Nephron progenitor cell (in vitro differentiated cells): ENCODE results near the gene KCNH5.

Experiments used
- DNase-seq: peaks from one replicate; pipeline ENCODE4 v3.0.0; 2021
- H3K27ac Mint-ChIP-seq: 2 replicates; pipeline ENCODE4 v1.8.0; 2021; ENCODE audit warnings: mild to moderate bottlenecking, moderate library complexity, mixed read lengths
- H3K27me3 Mint-ChIP-seq: 2 replicates; pipeline ENCODE4 v1.8.0; 2021; ENCODE audit warnings: mild to moderate bottlenecking, low read depth, mixed read lengths; ENCODE audit not compliant: poor library complexity
- H3K36me3 Mint-ChIP-seq: 2 replicates; pipeline ENCODE4 v1.8.0; 2021; ENCODE audit warnings: low read depth, mixed read lengths
- H3K4me1 Mint-ChIP-seq: 2 replicates; pipeline ENCODE4 v1.8.0; 2021; ENCODE audit warnings: mixed read lengths
- H3K4me3 Mint-ChIP-seq: 2 replicates; pipeline ENCODE4 v1.8.0; 2021; ENCODE audit warnings: mild to moderate bottlenecking, moderate library complexity, mixed read lengths
- H3K9me3 Mint-ChIP-seq: 2 replicates; pipeline ENCODE4 v1.8.0; 2021; ENCODE audit warnings: mild to moderate bottlenecking, moderate library complexity, mixed read lengths
- CTCF ChIP-seq: fragments of 200-600 bp; sonication (generic); IDR thresholded peaks from 2 replicates; pipeline ENCODE4 v1.5.0; 2021; ENCODE audit warnings: antibody characterized with exemption

KCNH5 gene

GRCh38 chr14:62745496-62745895 lies 299.8 kb downstream of the KCNH5 start:
- Mint-ChIP-seq H3K27ac (no peak overlapping the region), H3K4me3 (no peak overlapping the region), H3K9me3 (no peaks in the 10 kb centered on the region), H3K27me3 (no peaks in the 10 kb centered on the region), H3K4me1 (peaks cover 7% of the 10 kb centered on the region), H3K36me3 (no peaks in the 10 kb centered on the region)
- no peak for DNase-seq
- no peak for TF ChIP-seq CTCF

GRCh38 chr14:62743560-62743959 lies 301.7 kb downstream of the KCNH5 start:
- Mint-ChIP-seq H3K36me3 (peaks cover 5% of the 10 kb centered on the region), H3K4me1 (peaks cover 16% of the 10 kb centered on the region), H3K4me3 (no peak overlapping the region), H3K27me3 (no peaks in the 10 kb centered on the region), H3K27ac (no peak overlapping the region), H3K9me3 (peaks cover 4% of the 10 kb centered on the region)
- TF ChIP-seq CTCF: no peak
- DNase-seq: no peak

- H3K36me3 Mint-ChIP-seq: peaks cover 6% of the 10 kb centered on the region
- H3K27ac Mint-ChIP-seq: no peak overlapping the region
- peaks cover 16% of the 10 kb centered on the region for H3K4me1 Mint-ChIP-seq
- DNase-seq: no peak
- TF ChIP-seq CTCF: no peak
- no peaks in the 10 kb centered on the region for H3K27me3 Mint-ChIP-seq
- no peak overlapping the region for H3K4me3 Mint-ChIP-seq
- H3K9me3 Mint-ChIP-seq: peaks cover 5% of the 10 kb centered on the region
These were observed 302.1 kb downstream of the KCNH5 start for GRCh38 chr14:62743118-62743517.

- Mint-ChIP-seq H3K4me1 (peaks cover 16% of the 10 kb centered on the region), H3K27ac (no peak overlapping the region), H3K27me3 (no peaks in the 10 kb centered on the region), H3K36me3 (peaks cover 19% of the 10 kb centered on the region), H3K9me3 (peaks cover 34% of the 10 kb centered on the region), H3K4me3 (no peak overlapping the region)
- no peak for DNase-seq
- no peak for TF ChIP-seq CTCF
These were observed 305.6 kb downstream of the KCNH5 start for GRCh38 chr14:62739647-62740046.

GRCh38 chr14:62736048-62737043 lies 308.9 kb downstream of the KCNH5 start:
- Mint-ChIP-seq H3K27me3 (no peaks in the 10 kb centered on the region), H3K9me3 (peaks cover 34% of the 10 kb centered on the region), H3K4me1 (peaks cover 10% of the 10 kb centered on the region), H3K4me3 (no peak overlapping the region), H3K27ac (peak overlapping the region; percentile 7), H3K36me3 (peaks cover 19% of the 10 kb centered on the region)
- no peak for DNase-seq
- no peak for TF ChIP-seq CTCF

- H3K4me3 Mint-ChIP-seq: no peak overlapping the region
- H3K9me3 Mint-ChIP-seq: peaks cover 34% of the 10 kb centered on the region
- DNase-seq: no peak
- peaks cover 19% of the 10 kb centered on the region for H3K36me3 Mint-ChIP-seq
- TF ChIP-seq CTCF: no peak
- no peak overlapping the region for H3K27ac Mint-ChIP-seq
- H3K4me1 Mint-ChIP-seq: peaks cover 2% of the 10 kb centered on the region
- no peaks in the 10 kb centered on the region for H3K27me3 Mint-ChIP-seq
These were observed 310.4 kb downstream of the KCNH5 start for GRCh38 chr14:62734831-62735230.
